Stimulated activated CD8-positive, alpha-beta memory T cell treated with anti-CD3 and anti-CD28 coated beads, Interleukin-12 subunit alpha, Interleukin-12 subunit beta, amount 100 ng/mL, for 1 hour (primary cell): ENCODE measurements around the gene HDAC4.

Source experiments
- DNase-seq: peaks from one replicate; pipeline ENCODE4 v3.0.0-alpha.2; 2020; ENCODE audit warnings: low read depth

HDAC4 gene

GRCh38 chr2:239397931-239398471 is 2.8 kb downstream of the HDAC4 start:
- no peak for DNase-seq

- no peak for DNase-seq
Measured at GRCh38 chr2:239396881-239397681, 3.7 kb downstream of the HDAC4 start.

GRCh38 chr2:239395524-239395923 is 5.3 kb downstream of the HDAC4 start:
- DNase-seq, result no peak

GRCh38 chr2:239394978-239395377 is 5.8 kb downstream of the HDAC4 start:
- DNase-seq, result no peak

GRCh38 chr2:239394346-239394945 is 6.4 kb downstream of the HDAC4 start:
- DNase-seq, result no peak

- DNase-seq, result no peak
Measured at GRCh38 chr2:239393941-239394340, 6.9 kb downstream of the HDAC4 start.

GRCh38 chr2:239393388-239393940 is 7.4 kb downstream of the HDAC4 start:
- no peak for DNase-seq

- DNase-seq, result no peak
Measured at GRCh38 chr2:239392688-239393387, 8.0 kb downstream of the HDAC4 start.

- no peak for DNase-seq
Measured at GRCh38 chr2:239392072-239392357, 8.8 kb downstream of the HDAC4 start.

- DNase-seq, result no peak
Measured at GRCh38 chr2:239391286-239392071, 9.3 kb downstream of the HDAC4 start.

- DNase-seq, result no peak
Measured at GRCh38 chr2:239390546-239391285, 10.1 kb downstream of the HDAC4 start.

GRCh38 chr2:239389414-239390329 is 11.1 kb downstream of the HDAC4 start:
- DNase-seq, result no peak

- no peak for DNase-seq
Measured at GRCh38 chr2:239388236-239389151, 12.3 kb downstream of the HDAC4 start.

- no peak for DNase-seq
Measured at GRCh38 chr2:239387811-239388210, 13.0 kb downstream of the HDAC4 start.

GRCh38 chr2:239386872-239387445 is 13.9 kb downstream of the HDAC4 start:
- no peak for DNase-seq

- DNase-seq, result no peak
Measured at GRCh38 chr2:239386001-239386670, 14.7 kb downstream of the HDAC4 start.

GRCh38 chr2:239385096-239386000 is 15.5 kb downstream of the HDAC4 start:
- DNase-seq, result no peak
